ENCODE results near the gene TSNAX.
"Not testable (repeated sequence)": the region's sequence is repeated elsewhere in the genome, so short reads cannot be mapped to it uniquely, and the experiment has no call there.

Gene TSNAX

GRCh38 chr1:231563247-231563646 is 34.8 kb downstream of the TSNAX start:
- ATAC-seq (ENCODE audit: low read depth) (no peak), DNase-seq (ENCODE audit: low spot score in 2 of 2) (no peak)
- H3K4me3 Mint-ChIP-seq = no peak overlapping the region
- no peaks in the 10 kb centered on the region for H3K27me3 Mint-ChIP-seq
- H3K27ac Mint-ChIP-seq = no peak overlapping the region
- H3K4me1 Mint-ChIP-seq = no peaks in the 10 kb centered on the region
- H3K9me3 Mint-ChIP-seq = no peaks in the 10 kb centered on the region
- peaks cover 30% of the 10 kb centered on the region for H3K36me3 Mint-ChIP-seq

GRCh38 chr1:231564373-231564772 is 35.9 kb downstream of the TSNAX start:
- Mint-ChIP-seq H3K27ac (no peak overlapping the region), H3K4me1 (no peaks in the 10 kb centered on the region), H3K9me3 (no peaks in the 10 kb centered on the region), H3K36me3 (peaks cover 33% of the 10 kb centered on the region), H3K27me3 (no peaks in the 10 kb centered on the region), H3K4me3 (no peak overlapping the region)
- DNase-seq (ENCODE audit: low spot score in 2 of 2) (no peak), ATAC-seq (ENCODE audit: low read depth) (no peak)

GRCh38 chr1:231566496-231566895 is 38.0 kb downstream of the TSNAX start:
- H3K27ac Mint-ChIP-seq = no peak overlapping the region
- no peak overlapping the region for H3K4me3 Mint-ChIP-seq
- ATAC-seq (ENCODE audit: low read depth) (no peak), DNase-seq (ENCODE audit: low spot score in 2 of 2) (no peak)
- H3K27me3 Mint-ChIP-seq = no peaks in the 10 kb centered on the region
- no peaks in the 10 kb centered on the region for H3K4me1 Mint-ChIP-seq
- H3K36me3 Mint-ChIP-seq = peaks cover 33% of the 10 kb centered on the region
- no peaks in the 10 kb centered on the region for H3K9me3 Mint-ChIP-seq

DNA sequence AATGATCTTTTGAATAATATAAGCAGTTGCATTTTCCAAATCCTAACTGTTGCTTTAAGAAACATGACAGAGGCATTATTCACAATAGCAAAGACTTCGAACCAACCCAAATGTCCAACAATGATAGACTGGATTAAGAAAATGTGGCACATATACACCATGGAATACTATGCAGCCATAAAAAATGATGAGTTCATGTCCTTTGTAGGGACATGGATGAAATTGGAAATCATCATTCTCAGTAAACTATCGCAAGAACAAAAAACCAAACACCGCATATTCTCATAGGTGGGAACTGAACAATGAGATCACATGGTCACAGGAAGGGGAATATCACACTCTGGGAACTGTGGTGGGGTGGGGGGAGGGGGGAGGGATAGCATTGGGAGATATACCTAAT is 41.8 kb downstream of the TSNAX start:
- H3K4me1 Mint-ChIP-seq; H3K27ac Mint-ChIP-seq; H3K9me3 Mint-ChIP-seq; H3K27me3 Mint-ChIP-seq; H3K4me3 Mint-ChIP-seq; DNase-seq (ENCODE audit: low spot score in 2 of 2); ATAC-seq (ENCODE audit: low read depth): not testable (repeated sequence)
- peaks cover 16% of the 10 kb centered on the region for H3K36me3 Mint-ChIP-seq

- DNase-seq (ENCODE audit: low spot score in 2 of 2) = no peak
- H3K4me1 Mint-ChIP-seq = no peaks in the 10 kb centered on the region
- H3K27ac Mint-ChIP-seq = no peak overlapping the region
Measured at GRCh38 chr1:231571904-231572303, 43.4 kb downstream of the TSNAX start.

DNA sequence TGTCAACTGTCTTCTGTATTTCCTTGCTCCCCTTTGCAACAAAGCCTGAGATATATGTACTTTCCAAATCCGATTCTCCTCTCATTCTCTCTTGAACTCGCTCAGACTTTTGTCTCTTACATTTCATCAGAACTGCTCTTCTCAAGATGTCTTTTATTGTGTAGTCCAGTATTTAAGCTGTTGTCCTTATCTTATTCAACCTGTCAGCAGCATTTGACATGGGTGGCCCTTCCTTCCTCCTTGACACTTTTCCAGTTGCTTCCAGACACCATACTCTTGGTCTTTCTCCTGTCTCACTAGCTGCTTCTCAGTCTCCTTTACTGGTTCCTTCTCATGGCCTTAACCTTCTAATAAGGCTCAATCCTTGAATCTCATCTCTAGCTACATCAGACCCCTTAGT is 47.0 kb downstream of the TSNAX start:
- H3K9me3 Mint-ChIP-seq = no peaks in the 10 kb centered on the region
- ATAC-seq (ENCODE audit: low read depth) = no peak
- no peak for DNase-seq (ENCODE audit: low spot score in 2 of 2)
- peaks cover 2% of the 10 kb centered on the region for H3K36me3 Mint-ChIP-seq
- H3K27ac Mint-ChIP-seq = no peak overlapping the region
- no peaks in the 10 kb centered on the region for H3K27me3 Mint-ChIP-seq
- H3K4me1 Mint-ChIP-seq = no peaks in the 10 kb centered on the region
- H3K4me3 Mint-ChIP-seq = no peak overlapping the region

More at GRCh38 chr1:231571904-231572303, 43.4 kb downstream of the TSNAX start:
- ATAC-seq (ENCODE audit: low read depth) = no peak
- Mint-ChIP-seq H3K4me3 (no peak overlapping the region), H3K36me3 (peaks cover 16% of the 10 kb centered on the region), H3K9me3 (no peaks in the 10 kb centered on the region), H3K27me3 (no peaks in the 10 kb centered on the region)

DNA sequence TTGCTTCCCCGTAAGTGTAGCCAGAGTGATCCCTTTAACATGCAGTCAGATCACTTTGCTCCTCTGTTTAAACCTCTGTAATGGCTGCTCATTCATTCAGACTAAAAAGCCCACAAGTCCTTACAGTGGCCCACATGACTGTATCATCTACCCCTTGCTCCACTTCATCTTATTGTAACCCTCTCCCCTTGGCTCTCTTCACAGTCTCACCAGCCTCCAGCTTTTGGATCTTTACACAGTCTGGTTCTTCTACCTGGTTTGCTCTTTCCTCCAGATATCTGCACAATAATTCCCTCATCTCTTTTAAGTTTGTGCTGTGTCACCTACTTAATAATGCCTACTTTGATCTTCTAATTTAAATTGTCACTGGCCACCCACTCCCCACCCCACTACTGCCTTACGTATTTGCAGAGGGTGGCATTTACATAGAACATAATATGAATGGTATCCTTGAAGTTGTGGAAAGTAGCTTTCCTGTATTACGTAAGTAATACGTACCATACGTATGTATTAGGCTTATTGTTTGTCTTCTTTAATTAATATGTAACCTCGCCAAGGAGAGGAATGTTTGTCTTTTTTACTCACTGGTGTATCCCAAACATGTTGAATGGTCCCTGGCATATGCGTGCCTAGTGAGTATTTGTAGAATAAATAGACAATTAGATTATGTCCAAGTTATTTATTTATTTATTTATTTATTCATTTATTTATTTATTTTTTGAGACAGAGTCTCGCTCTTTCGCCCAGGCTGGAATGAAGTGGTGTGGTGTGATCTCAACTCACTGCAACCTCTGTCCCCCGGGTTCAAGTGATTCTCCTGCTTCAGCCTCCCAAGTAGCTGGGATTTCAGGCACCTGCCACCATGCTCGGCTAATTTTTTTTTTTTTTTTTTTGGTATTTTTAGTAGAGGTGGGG is 48.6 kb downstream of the TSNAX start:
- no peak for ATAC-seq (ENCODE audit: low read depth)
- no peak overlapping the region for H3K27ac Mint-ChIP-seq
- H3K27me3 Mint-ChIP-seq = no peaks in the 10 kb centered on the region
- H3K4me1 Mint-ChIP-seq = no peaks in the 10 kb centered on the region
- H3K4me3 Mint-ChIP-seq = no peak overlapping the region
- no peak for DNase-seq (ENCODE audit: low spot score in 2 of 2)
- H3K9me3 Mint-ChIP-seq = no peaks in the 10 kb centered on the region
- H3K36me3 Mint-ChIP-seq = peaks cover 2% of the 10 kb centered on the region

GRCh38 chr1:231580874-231581273 is 52.4 kb downstream of the TSNAX start:
- H3K36me3 Mint-ChIP-seq = peaks cover 3% of the 10 kb centered on the region
- H3K4me1 Mint-ChIP-seq = no peaks in the 10 kb centered on the region
- DNase-seq (ENCODE audit: low spot score in 2 of 2) = no peak
- no peaks in the 10 kb centered on the region for H3K27me3 Mint-ChIP-seq
- H3K9me3 Mint-ChIP-seq = no peaks in the 10 kb centered on the region
- H3K4me3 Mint-ChIP-seq = no peak overlapping the region
- ATAC-seq (ENCODE audit: low read depth) = no peak
- H3K27ac Mint-ChIP-seq = no peak overlapping the region

GRCh38 chr1:231581859-231582258 is 53.4 kb downstream of the TSNAX start:
- DNase-seq (ENCODE audit: low spot score in 2 of 2) (no peak), ATAC-seq (ENCODE audit: low read depth) (no peak)
- no peaks in the 10 kb centered on the region for H3K4me1 Mint-ChIP-seq
- H3K9me3 Mint-ChIP-seq = no peaks in the 10 kb centered on the region
- H3K36me3 Mint-ChIP-seq = peaks cover 6% of the 10 kb centered on the region
- no peak overlapping the region for H3K27ac Mint-ChIP-seq
- no peaks in the 10 kb centered on the region for H3K27me3 Mint-ChIP-seq
- no peak overlapping the region for H3K4me3 Mint-ChIP-seq

- no peak for DNase-seq (ENCODE audit: low spot score in 2 of 2)
- Mint-ChIP-seq H3K27me3 (no peaks in the 10 kb centered on the region), H3K9me3 (no peaks in the 10 kb centered on the region), H3K4me1 (no peaks in the 10 kb centered on the region), H3K27ac (no peak overlapping the region), H3K36me3 (peaks cover 6% of the 10 kb centered on the region), H3K4me3 (no peak overlapping the region)
- ATAC-seq (ENCODE audit: low read depth) = no peak
Measured at GRCh38 chr1:231583376-231583775, 54.9 kb downstream of the TSNAX start.

DNA sequence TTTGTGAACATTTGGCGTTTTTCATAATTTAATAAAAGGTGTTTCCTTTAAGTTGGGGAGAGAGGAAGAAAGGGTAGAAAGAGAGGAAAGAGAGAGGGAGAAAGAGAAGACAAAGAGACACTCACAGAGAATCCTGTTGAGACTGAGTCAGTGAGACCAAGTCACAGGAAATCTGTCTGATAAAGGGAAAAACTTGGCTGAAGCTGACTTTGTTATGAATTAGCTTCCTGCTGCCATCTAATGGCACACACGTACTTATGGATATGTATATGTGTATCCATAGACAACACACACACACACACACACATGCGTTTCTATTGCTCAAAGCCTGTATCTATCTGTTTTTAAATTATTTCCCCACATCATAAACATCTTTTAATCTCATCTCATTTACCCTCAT is 55.6 kb downstream of the TSNAX start:
- Mint-ChIP-seq H3K4me3 (no peak overlapping the region), H3K27ac (no peak overlapping the region), H3K9me3 (no peaks in the 10 kb centered on the region), H3K27me3 (no peaks in the 10 kb centered on the region), H3K4me1 (no peaks in the 10 kb centered on the region), H3K36me3 (peaks cover 5% of the 10 kb centered on the region)
- ATAC-seq (ENCODE audit: low read depth) = no peak
- DNase-seq (ENCODE audit: low spot score in 2 of 2) = no peak

GRCh38 chr1:231584921-231585320 is 56.5 kb downstream of the TSNAX start:
- H3K27me3 Mint-ChIP-seq = no peaks in the 10 kb centered on the region
- H3K9me3 Mint-ChIP-seq = no peaks in the 10 kb centered on the region
- DNase-seq (ENCODE audit: low spot score in 2 of 2) = no peak
- H3K36me3 Mint-ChIP-seq = peaks cover 5% of the 10 kb centered on the region
- no peak overlapping the region for H3K4me3 Mint-ChIP-seq
- H3K27ac Mint-ChIP-seq = no peak overlapping the region
- no peak for ATAC-seq (ENCODE audit: low read depth)
- no peaks in the 10 kb centered on the region for H3K4me1 Mint-ChIP-seq

DNA sequence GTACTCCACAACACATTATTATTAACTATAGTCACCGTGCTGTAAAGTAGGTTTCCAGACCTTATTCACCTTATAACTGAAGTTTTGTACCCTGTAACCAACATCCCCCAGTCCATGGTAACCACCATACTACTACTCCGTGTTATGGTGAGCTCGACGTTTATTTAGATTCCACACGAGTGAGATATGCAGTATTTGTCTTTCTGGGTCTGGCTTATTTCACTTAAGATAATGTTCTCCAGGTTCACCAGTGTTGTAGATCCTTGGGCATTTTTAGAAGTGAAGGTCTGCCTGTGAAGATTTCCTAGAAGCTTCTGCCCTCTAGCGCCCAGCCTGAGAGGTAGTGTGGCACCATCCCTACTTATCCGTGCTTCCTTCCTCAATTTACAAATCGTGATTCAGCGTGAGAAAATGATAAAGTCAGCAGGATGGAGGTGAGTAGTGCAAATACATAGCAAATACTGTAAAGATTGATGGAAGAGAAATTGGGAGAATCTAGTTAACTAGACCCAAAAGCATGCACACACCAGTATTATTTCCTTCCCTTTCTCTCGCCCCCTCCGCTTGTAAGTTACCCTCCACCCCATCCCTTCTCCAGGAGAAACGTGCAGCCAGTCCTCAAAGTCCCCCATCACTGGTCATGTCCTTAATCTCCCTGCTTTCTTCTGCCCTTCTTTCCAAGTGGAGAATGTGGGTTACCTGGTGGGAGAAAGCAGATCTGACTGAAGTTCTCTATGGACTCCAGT is 62.2 kb downstream of the TSNAX start:
- Mint-ChIP-seq H3K27ac (no peak overlapping the region), H3K9me3 (no peaks in the 10 kb centered on the region), H3K36me3 (peaks cover 7% of the 10 kb centered on the region), H3K27me3 (no peaks in the 10 kb centered on the region), H3K4me1 (peaks cover 10% of the 10 kb centered on the region), H3K4me3 (no peak overlapping the region)
- DNase-seq (ENCODE audit: low spot score in 2 of 2) (peak in 1 of 2 donors; percentile 11), ATAC-seq (ENCODE audit: low read depth) (peak; percentile 65)

- peaks cover 3% of the 10 kb centered on the region for H3K36me3 Mint-ChIP-seq
- no peak for DNase-seq (ENCODE audit: low spot score in 2 of 2)
- ATAC-seq (ENCODE audit: low read depth) = no peak
- H3K9me3 Mint-ChIP-seq = no peaks in the 10 kb centered on the region
- H3K27ac Mint-ChIP-seq = no peak overlapping the region
- H3K4me1 Mint-ChIP-seq = peaks cover 10% of the 10 kb centered on the region
- H3K4me3 Mint-ChIP-seq = no peak overlapping the region
- H3K27me3 Mint-ChIP-seq = no peaks in the 10 kb centered on the region
Measured at GRCh38 chr1:231591466-231591865, 63.0 kb downstream of the TSNAX start.

All from memory B cell (primary cell).